HepG2 (cell line): ENCODE measurements around the gene EPHA1. TPM values are rescaled to one million over a fixed set of nuclear protein-coding genes. Genes with fewer than 3 reads are reported as not detected.

Source experiments
- AHR ChIP-seq: IDR thresholded peaks from 2 replicates; pipeline ENCODE4 v1.6.1; 2018; ENCODE audit warnings: missing genetic modification reagents, missing compliant biosample characterization
- AKAP8 ChIP-seq: sonication (generic); formaldehyde crosslinking; IDR thresholded peaks from 2 replicates; pipeline ENCODE4 v1.5.1; 2020; ENCODE audit warnings: mild to moderate bottlenecking, missing genetic modification reagents
- CBX1 ChIP-seq: IDR thresholded peaks from one replicate; pipeline ENCODE4 v1.6.1; 2016; ENCODE audit warnings: antibody characterized with exemption, low read depth
- EEA1 ChIP-seq: sonication (generic); formaldehyde crosslinking; IDR thresholded peaks from 2 replicates; pipeline ENCODE4 v1.5.1; 2020; ENCODE audit warnings: mild to moderate bottlenecking, missing genetic modification reagents, borderline replicate concordance
- HOXA7 ChIP-seq: sonication (generic); formaldehyde crosslinking; IDR thresholded peaks from 2 replicates; pipeline ENCODE4 v1.8.1; 2022; ENCODE audit warnings: mild to moderate bottlenecking, missing genetic modification reagents, moderate library complexity
- NCOA2 ChIP-seq: sonication (generic); formaldehyde crosslinking; IDR thresholded peaks from 2 replicates; pipeline ENCODE4 v1.8.0; 2022; ENCODE audit warnings: inconsistent platforms
- NFKBIZ ChIP-seq: IDR thresholded peaks from 2 replicates; pipeline ENCODE4 v1.6.1; 2018; ENCODE audit warnings: missing genetic modification reagents, missing compliant biosample characterization
- NFYB ChIP-seq: sonication (generic); formaldehyde crosslinking; IDR thresholded peaks from 2 replicates; pipeline ENCODE4 v1.4.0; 2020; ENCODE audit warnings: missing genetic modification reagents
- NKX3-1 ChIP-seq: sonication (generic); formaldehyde crosslinking; IDR thresholded peaks from 2 replicates; pipeline ENCODE4 v1.5.0; 2020; ENCODE audit warnings: missing genetic modification reagents
- PAF1 ChIP-seq: IDR thresholded peaks from 2 replicates; pipeline ENCODE4 v1.6.1; 2016; ENCODE audit warnings: missing genetic modification reagents, missing compliant biosample characterization
- PHF20 ChIP-seq: sonication (generic); formaldehyde crosslinking; IDR thresholded peaks from 2 replicates; pipeline ENCODE4 v1.5.0; 2020; ENCODE audit warnings: mild to moderate bottlenecking, missing genetic modification reagents
- TBX3 ChIP-seq: fragments of 450-650 bp; IDR thresholded peaks from 2 replicates; pipeline ENCODE4 v1.6.1; 2017; ENCODE audit warnings: antibody characterized with exemption, mild to moderate bottlenecking, inconsistent platforms, borderline replicate concordance
- TOE1 ChIP-seq: sonication (generic); formaldehyde crosslinking; IDR thresholded peaks from 2 replicates; pipeline ENCODE4 v1.4.0; 2020; ENCODE audit warnings: mild to moderate bottlenecking, missing genetic modification reagents
- ZBTB3 ChIP-seq: sonication (generic); formaldehyde crosslinking; IDR thresholded peaks from 2 replicates; pipeline ENCODE4 v1.4.0; 2020; ENCODE audit warnings: low read depth, mild to moderate bottlenecking, moderate library complexity, missing genetic modification reagents, borderline replicate concordance
- ZNF543 ChIP-seq: sonication (generic); formaldehyde crosslinking; IDR thresholded peaks from 2 replicates; pipeline ENCODE4 v1.4.0; 2020; ENCODE audit warnings: mild to moderate bottlenecking, missing genetic modification reagents
- ZNF589 ChIP-seq: sonication (generic); formaldehyde crosslinking; conservative IDR thresholded peaks from 2 replicates; pipeline ENCODE4 v1.8.0; 2022; ENCODE audit warnings: mild to moderate bottlenecking, moderate library complexity, missing genetic modification reagents
- ZNF674 ChIP-seq: sonication (generic); formaldehyde crosslinking; IDR thresholded peaks from 2 replicates; pipeline ENCODE4 v1.5.0; 2020; ENCODE audit warnings: low read depth, mild to moderate bottlenecking, missing genetic modification reagents
- ZSCAN12 ChIP-seq: sonication (generic); formaldehyde crosslinking; IDR thresholded peaks from 2 replicates; pipeline ENCODE4 v1.9.0; 2021; ENCODE audit warnings: mild to moderate bottlenecking, missing genetic modification reagents
- ZSCAN20 ChIP-seq: sonication (generic); formaldehyde crosslinking; IDR thresholded peaks from 2 replicates; pipeline ENCODE4 v1.4.0; 2020; ENCODE audit warnings: missing genetic modification reagents, mild to moderate bottlenecking, borderline replicate concordance
- ZSCAN31 ChIP-seq: sonication (generic); formaldehyde crosslinking; IDR thresholded peaks from 2 replicates; pipeline ENCODE4 v1.5.0; 2020; ENCODE audit warnings: low read depth, mild to moderate bottlenecking, missing genetic modification reagents
- polyA plus RNA-seq, 8 experiments: library from polyadenylated mRNA; depleted of rRNA in 3 of 8; stranded (reverse) in 7 of 8; unstranded in 1 of 8; fragments of >200 nt; fragmentation: Illumina TruSeq in 4 of 8; extraction: Trizol in 4 of 8; gene quantifications; 2 replicates each; pipeline versions ENCODE4 v1.2.1 to v1.2.3, GENCODE V29; 2011 to 2016; ENCODE audit warnings: low read depth in 4 of 8, missing spikeins in 1 of 8, mixed read lengths in 1 of 8; ENCODE audit not compliant: insufficient read depth in 1 of 8
- total RNA-seq, 5 experiments: library from RNA; depleted of rRNA; stranded (reverse); fragments of >200 nt; fragmentation: Illumina TruSeq; extraction: Trizol; gene quantifications; 2 replicates each; pipeline ENCODE4 v1.2.3, GENCODE V29; 2016; ENCODE audit warnings: low read depth in 1 of 5
- TF ChIP-seq, protein P1 (sequence below): sonication (generic); formaldehyde crosslinking; IDR thresholded peaks from 2 replicates; pipeline ENCODE4 v1.5.1; 2020; ENCODE audit warnings: mild to moderate bottlenecking, missing genetic modification reagents, borderline replicate concordance
- TF ChIP-seq, protein P2 (sequence below): IDR thresholded peaks from 2 replicates; pipeline ENCODE4 v1.6.1; 2016; ENCODE audit warnings: mild to moderate bottlenecking
- TF ChIP-seq, protein P3 (sequence below): sonication (generic); formaldehyde crosslinking; IDR thresholded peaks from 2 replicates; pipeline ENCODE4 v1.8.1; 2023; ENCODE audit warnings: mild to moderate bottlenecking, missing genetic modification reagents, borderline replicate concordance
- TF ChIP-seq, protein P4 (sequence below): sonication (generic); formaldehyde crosslinking; IDR thresholded peaks from 2 replicates; pipeline ENCODE4 v1.8.1; 2023; ENCODE audit warnings: missing genetic modification reagents, mild to moderate bottlenecking, borderline replicate concordance
- TF ChIP-seq, protein P5 (sequence below): sonication (generic); formaldehyde crosslinking; IDR thresholded peaks from 2 replicates; pipeline ENCODE4 v1.5.0; 2020; ENCODE audit warnings: missing genetic modification reagents
- TF ChIP-seq, protein P6 (sequence below): sonication (generic); formaldehyde crosslinking; IDR thresholded peaks from 2 replicates; pipeline ENCODE4 v1.8.0; 2022; ENCODE audit warnings: missing genetic modification reagents, low read depth, mild to moderate bottlenecking, borderline replicate concordance

EPHA1 gene
- total and polyA plus RNA-seq, 2 of the 13 experiments (the other 11 are each of a cell fraction or from before 2014, with no cell fraction given) = 4.6 to 17.1 TPM

DNA sequence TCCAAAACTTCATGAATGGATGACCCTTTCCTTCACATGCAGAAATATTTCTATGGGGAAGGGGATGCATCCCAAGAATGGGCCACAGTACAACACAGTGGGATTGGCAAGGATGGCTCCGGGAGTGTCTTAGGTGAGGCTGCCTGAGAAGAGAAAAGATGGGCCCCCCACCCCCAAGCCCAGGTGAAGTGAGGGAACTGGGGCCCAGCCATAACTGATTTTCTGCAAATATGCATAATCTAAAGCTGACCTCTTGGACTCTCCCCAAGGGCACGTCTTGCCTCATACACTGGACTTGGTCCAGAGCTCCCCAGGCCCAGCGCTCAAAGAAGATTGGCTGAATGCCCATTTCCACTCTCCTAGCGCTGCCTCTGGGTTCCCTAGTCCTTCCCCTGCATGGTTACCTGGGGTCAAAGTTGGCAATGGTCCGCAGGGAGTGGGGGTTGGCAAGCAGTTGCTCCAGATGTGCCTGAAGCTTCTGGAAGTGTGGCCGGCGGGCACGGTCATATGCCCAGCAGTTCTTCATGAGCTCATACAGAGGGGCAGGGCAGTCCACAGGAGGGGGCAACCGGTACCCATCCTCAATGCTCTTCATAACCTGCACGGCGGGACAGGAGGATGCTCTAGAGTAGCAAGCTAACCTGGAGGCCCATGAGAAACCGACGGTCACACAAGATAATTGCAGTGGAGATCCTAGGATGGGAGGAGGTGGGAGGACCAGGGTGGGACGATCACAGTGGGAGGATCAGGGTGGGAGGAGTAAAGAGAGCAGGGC is 15.2 kb downstream of the EPHA1 start (continued):
- TF ChIP-seq, protein P1, sequence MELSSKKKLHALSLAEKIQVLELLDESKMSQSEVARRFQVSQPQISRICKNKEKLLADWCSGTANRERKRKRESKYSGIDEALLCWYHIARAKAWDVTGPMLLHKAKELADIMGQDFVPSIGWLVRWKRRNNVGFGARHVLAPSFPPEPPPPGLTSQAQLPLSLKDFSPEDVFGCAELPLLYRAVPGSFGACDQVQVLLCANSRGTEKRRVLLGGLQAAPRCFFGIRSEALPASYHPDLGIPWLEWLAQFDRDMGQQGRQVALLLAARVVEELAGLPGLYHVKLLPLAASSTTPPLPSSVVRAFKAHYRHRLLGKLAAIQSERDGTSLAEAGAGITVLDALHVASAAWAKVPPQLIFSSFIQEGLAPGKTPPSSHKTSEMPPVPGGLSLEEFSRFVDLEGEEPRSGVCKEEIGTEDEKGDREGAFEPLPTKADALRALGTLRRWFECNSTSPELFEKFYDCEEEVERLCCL = no peak
- no peak for TF ChIP-seq TBX3
- no peak for TF ChIP-seq ZNF543 (CRISPR knock-in tag)
- TF ChIP-seq, protein P2, sequence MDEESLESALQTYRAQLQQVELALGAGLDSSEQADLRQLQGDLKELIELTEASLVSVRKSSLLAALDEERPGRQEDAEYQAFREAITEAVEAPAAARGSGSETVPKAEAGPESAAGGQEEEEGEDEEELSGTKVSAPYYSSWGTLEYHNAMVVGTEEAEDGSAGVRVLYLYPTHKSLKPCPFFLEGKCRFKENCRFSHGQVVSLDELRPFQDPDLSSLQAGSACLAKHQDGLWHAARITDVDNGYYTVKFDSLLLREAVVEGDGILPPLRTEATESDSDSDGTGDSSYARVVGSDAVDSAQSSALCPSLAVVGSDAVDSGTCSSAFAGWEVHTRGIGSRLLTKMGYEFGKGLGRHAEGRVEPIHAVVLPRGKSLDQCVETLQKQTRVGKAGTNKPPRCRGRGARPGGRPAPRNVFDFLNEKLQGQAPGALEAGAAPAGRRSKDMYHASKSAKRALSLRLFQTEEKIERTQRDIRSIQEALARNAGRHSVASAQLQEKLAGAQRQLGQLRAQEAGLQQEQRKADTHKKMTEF (CRISPR knock-in tag) = peak; percentile 79; the same call in 1 of the 2 replicates
- TF ChIP-seq, protein P3, sequence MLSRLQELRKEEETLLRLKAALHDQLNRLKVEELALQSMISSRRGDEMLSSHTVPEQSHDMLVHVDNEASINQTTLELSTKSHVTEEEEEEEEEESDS = no peak
- peak; percentile 86 for TF ChIP-seq NCOA2
- no peak for TF ChIP-seq ZSCAN31 (CRISPR knock-in tag)
- TF ChIP-seq, protein P4, sequence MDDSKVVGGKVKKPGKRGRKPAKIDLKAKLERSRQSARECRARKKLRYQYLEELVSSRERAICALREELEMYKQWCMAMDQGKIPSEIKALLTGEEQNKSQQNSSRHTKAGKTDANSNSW (CRISPR knock-in tag) = no peak
- no peak for TF ChIP-seq TOE1
- TF ChIP-seq NFKBIZ (CRISPR knock-in tag) = peak; percentile 57; the same call in 1 of the 2 replicates
- TF ChIP-seq ZSCAN12 = no peak
- no peak for TF ChIP-seq ZNF674 (CRISPR knock-in tag)
- TF ChIP-seq PHF20 (CRISPR knock-in tag) = no peak
- TF ChIP-seq, protein P5, sequence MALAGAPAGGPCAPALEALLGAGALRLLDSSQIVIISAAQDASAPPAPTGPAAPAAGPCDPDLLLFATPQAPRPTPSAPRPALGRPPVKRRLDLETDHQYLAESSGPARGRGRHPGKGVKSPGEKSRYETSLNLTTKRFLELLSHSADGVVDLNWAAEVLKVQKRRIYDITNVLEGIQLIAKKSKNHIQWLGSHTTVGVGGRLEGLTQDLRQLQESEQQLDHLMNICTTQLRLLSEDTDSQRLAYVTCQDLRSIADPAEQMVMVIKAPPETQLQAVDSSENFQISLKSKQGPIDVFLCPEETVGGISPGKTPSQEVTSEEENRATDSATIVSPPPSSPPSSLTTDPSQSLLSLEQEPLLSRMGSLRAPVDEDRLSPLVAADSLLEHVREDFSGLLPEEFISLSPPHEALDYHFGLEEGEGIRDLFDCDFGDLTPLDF = no peak
- TF ChIP-seq AHR (CRISPR knock-in tag) = no peak
- peak; percentile 49; the same call in 1 of the 2 replicates for TF ChIP-seq ZNF589 (CRISPR knock-in tag)
- peak; percentile 36; the same call in 1 of the 2 replicates for TF ChIP-seq NFYB (CRISPR knock-in tag)
- TF ChIP-seq PAF1 (CRISPR knock-in tag) = no peak
- no peak for TF ChIP-seq ZBTB3 (CRISPR knock-in tag)
- TF ChIP-seq AKAP8 = peak; percentile 65; the same call in 1 of the 2 replicates
- no peak for TF ChIP-seq EEA1 (CRISPR knock-in tag)
- no peak for TF ChIP-seq CBX1
- no peak for TF ChIP-seq NKX3-1 (CRISPR knock-in tag)
- TF ChIP-seq HOXA7 (CRISPR knock-in tag) = no peak
- TF ChIP-seq, protein P6, sequence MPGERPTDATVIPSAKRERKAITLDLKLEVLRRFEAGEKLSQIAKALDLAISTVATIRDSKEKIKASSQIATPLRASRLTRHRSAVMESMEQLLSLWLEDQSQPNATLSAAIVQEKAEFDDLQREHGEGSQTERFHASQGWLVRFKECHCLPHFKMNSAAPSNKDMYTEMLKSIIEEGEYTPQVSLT (CRISPR knock-in tag) = no peak
- TF ChIP-seq ZSCAN20 (CRISPR knock-in tag) = no peak
